Muscle of arm (tissue), 14 donors: ENCODE results near the gene LY86. TPM values are rescaled to one million over a fixed set of nuclear protein-coding genes. Genes with fewer than 3 reads are reported as not detected.

ENCODE experiments used
- DNase-seq: peaks from one replicate; pipeline ENCODE4 v3.0.0-alpha.2; 2013
- long read RNA-seq, 11 donors: transcript quantifications; one replicate each; lab custom pipeline, GENCODE V29; 2026
- polyA plus RNA-seq, 12 donors: library from polyadenylated mRNA; unstranded; fragments of 120-200 nt; gene quantifications; one replicate each; pipeline ENCODE4 v1.2.1, GENCODE V29; 2013; ENCODE audit not compliant: insufficient read length in 12 of 12

Gene LY86
- polyA plus RNA-seq: 1 to 10 TPM in 10 of 12 donors, not detected in 2; 1.7 to 3.6 (median 1.9) TPM
- long read RNA-seq, donor 1, partial matches to known transcripts: 0 of 2 reads
- long read RNA-seq, donor 1, other reads (novel, unspliced or antisense): 0 of 2 reads
- long read RNA-seq, donor 2, partial matches to known transcripts: 0 of 1 reads
- long read RNA-seq, donor 2, other reads (novel, unspliced or antisense): 0 of 1 reads
- long read RNA-seq, donor 3: 0 reads
- long read RNA-seq, donor 4: 0 reads
- long read RNA-seq, donor 5, partial matches to known transcripts: 0 of 1 reads
- long read RNA-seq, donor 5, other reads (novel, unspliced or antisense): 0 of 1 reads
- long read RNA-seq, donor 6: 0 reads
- long read RNA-seq, donor 7, partial matches to known transcripts: 0 of 1 reads
- long read RNA-seq, donor 7, other reads (novel, unspliced or antisense): 0 of 1 reads
- long read RNA-seq, donor 8: 0 reads
- long read RNA-seq, donor 9, partial matches to known transcripts: 0 of 1 reads
- long read RNA-seq, donor 9, other reads (novel, unspliced or antisense): 0 of 1 reads
- long read RNA-seq, donor 10, partial matches to known transcripts: 0 of 2 reads
- long read RNA-seq, donor 10, other reads (novel, unspliced or antisense): 0 of 2 reads
- long read RNA-seq, donor 11, partial matches to known transcripts: 0 of 3 reads
- long read RNA-seq, donor 11, other reads (novel, unspliced or antisense): 0 of 3 reads

DNA sequence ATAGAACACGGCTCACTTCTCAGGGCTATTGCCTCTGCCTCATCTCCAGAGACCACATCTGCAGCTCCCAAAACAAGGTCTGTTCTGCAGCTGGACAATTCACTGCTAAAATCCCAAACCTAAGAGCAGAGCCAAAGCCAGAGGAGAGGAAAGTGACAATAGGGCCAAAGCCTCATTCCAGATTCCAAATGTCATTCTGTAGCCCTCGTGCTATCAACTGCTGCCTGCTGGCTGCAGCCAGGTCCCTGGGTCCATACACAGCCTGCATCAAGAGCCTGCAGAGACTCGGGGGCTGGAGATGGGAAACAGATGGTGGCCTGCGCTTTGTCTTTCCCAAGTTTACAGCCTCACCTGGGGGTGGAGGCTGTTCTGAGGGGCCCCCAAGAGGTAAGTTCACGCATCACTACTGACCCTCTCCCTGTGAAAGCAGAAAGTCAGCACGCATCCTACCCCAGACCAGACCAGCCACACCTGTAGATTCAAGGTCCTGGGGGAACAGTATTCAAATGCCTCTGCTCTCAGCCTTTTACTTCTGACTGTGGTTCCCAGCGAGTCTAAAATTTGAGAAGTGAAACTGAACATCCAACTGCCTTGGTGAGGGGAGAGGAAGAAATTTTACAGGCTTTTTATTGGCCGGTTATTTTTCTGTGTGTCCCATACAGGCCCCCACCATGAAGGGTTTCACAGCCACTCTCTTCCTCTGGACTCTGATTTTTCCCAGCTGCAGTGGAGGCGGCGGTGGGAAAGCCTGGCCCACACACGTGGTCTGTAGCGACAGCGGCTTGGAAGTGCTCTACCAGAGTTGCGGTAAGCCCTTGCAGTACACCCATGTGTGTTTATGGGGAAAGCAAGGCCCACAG is at the start of gene LY86:
LY86 (plus strand) TSS at position 657 of the 860 bp plus-strand sequence; CDS start at position 672, 15 bp downstream.
- peak; percentile 89 for DNase-seq

- no peak for DNase-seq
These were observed 49.5 kb upstream of the LY86 start for GRCh38 chr6:6539036-6539435.

DNA sequence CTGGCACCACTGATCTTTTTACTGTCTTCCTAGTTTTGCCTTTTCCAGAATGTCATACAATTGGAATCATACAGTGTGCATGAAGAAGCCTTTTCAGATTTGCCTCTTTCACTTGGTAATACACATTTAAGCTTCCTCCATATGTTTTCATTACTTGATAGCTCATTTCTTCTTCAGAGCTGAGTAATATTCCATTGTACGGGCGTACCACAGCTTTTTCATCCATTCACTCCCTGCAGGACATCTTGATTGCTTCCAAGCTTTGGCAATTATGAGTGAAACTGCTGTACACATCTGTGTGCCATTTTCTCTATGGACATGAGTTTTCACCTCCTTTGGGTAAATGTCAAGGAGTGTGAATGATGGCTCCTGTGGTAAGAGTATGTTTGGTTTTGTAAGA is 46.2 kb upstream of the LY86 start:
- no peak for DNase-seq

- peak; percentile 17 for DNase-seq
These were observed 45.2 kb upstream of the LY86 start for GRCh38 chr6:6543181-6543879.

DNA sequence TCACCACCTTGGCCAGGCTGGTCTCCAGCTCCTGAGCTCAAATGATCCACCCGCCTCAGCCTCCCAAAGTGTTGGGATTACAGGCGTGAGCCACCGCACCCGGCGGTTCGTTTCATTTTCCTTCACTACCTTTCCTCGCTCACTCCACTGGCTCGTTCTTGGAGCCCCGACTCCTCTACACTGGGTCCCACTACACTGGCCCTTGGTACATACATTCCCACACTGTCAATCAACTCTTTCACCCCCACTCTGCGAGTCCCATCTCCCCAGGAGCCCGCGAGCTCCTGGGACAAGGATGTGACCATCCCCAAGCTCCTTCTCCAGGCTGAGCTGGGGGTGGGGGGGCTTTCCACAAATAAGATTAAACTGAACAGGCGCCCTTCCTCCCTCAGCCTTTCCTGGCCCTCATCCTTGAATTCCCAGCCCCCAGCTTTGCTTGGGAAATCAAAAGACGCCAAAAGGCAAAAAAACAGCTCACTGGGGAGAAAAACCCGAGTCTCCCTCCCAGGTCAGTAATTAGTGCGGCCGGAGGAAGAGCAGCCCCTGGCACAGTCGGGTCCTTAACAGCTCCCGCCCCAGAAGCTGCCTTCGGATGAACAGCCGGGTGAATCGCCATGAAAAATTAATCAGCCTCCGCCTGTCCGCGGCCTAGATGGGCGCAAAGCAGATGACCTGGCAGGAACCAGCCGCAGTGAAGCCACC is 42.8 kb upstream of the LY86 start:
- no peak for DNase-seq

DNA sequence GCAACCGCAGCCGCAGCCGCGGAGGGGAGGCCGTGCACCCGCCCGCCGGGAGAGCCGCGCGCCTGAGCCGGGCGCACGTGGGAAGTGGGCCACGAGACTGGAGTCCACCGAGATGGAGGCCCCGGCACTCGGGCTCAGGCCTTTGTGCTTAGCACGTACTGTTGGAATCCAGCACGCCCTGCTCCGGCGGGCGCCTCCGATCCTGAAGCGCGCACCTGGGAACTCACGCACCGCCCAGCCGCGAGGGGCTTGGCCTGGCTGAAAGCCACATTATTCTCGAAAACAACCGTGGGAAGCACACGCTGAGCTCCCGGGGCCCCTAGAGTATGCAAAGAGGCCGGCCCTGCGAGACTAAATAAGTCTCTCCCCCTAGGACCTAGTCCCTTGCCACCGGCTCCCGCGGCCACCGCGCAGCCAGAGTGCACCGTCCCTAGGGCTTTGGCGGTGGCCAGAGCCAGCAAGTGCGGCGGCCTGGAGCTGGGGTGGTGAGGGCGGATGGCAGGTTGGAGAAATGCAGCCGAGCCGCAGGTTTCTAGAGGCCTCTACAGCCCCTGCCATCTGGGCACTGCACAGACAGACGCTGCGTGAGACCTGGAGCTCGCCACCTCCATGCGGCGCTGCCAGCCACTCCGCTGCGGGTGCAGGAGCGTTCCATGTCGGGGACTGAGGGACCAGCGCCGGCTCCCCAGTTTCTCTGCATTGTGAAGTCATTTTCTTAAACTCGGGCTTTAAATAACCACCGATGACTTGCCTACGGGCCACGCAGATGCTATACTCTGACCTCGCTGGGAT is 42.0 kb upstream of the LY86 start:
- peak; percentile 28 for DNase-seq

DNA sequence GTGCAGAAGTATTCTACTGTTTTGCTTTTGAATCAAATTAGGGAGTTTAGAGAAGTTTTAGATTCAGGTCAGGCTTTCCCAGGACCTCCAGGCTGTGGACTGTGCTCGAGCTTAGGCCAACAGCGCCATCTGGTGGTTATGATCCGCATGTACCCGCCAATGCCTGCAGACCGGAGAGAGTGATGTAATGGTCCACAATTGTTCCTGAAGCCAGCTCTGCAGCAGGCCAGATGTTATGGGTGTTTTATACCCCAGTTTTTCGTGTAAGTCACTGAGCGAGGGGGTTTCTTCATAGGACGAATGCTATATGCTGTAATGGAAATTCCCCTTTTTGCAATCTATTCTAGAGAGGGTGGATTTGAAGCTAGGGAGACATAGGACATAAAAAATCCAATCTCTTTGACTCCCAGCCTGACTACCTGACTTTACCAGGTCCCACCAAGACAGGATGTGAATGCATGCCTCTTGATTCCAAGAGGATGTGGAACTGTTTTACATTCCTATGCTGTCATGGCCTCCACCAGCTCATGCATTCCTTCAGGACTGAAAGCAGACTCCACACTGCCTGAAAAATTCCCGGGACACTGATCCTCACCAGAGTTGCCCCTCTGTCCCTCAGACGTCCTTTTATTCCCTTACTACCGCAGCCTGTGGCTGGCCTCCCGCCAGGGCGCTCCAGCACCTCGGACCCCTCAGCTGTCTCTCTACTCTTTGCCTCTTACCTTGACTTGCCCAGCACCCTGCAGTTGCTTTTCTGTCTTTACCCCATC is 41.2 kb upstream of the LY86 start:
- DNase-seq: peak; percentile 94

DNA sequence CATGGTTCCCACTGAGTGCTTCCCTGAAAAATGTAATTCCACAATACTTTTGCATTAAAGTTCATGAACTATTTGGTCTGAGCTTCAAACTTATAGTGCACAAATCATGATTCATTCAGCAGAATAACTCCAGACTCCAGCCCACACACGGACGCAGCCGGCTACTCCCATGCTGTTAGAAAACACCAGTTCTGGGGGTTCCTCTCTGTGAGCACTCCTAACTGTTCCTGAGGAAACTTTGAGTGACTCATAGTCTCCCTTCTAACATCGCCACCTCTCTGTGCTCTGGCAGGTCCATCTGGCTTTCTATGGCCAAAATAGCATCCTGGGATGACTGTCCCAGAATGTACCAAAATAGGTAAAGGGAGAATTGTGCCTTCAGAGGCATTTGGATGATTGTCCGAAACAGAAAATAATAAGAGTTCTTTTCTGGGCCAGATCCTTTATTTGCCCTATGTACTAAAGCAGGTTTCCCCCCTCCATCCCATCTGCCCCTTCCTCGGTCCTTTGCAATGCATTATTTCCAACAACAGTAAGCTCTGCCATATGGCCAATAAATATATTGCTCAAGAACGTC is 32.3 kb upstream of the LY86 start:
- DNase-seq: no peak

DNA sequence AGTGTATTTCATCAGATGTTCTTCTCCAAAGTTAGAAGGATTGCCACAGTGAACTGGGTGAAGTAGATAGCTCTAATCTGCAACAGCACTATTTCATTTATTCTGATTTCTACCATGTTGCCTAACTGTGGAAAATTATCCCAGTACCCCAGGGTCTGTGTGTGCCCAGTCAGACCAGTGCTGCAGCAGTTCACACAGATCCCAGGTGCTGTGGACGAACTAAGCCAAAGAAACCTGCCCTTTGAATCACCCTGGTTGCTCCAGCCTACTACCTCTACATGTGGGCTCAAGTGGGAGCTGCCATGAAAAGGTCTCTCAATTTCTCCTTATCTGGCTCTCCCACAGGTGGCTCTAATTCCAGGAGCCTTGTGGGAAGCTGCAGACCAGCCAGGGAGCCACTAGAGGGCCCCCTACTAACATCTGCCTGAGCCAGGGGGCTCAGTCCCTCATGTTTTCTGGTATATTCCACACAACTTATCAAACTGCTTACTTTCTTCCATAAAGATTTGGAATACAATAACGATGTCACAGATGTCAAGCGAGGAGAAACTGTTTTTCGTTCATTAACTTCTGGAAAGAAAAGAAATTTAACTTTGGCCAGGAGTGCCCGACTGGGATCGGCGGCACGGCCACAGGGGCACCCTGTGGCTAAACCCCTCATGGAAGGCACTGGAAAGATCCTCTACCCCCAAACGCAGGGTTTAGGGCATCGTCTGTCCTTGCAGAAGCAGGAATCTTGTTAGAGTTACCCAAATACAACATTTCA is 31.6 kb upstream of the LY86 start:
- peak; percentile 46 for DNase-seq

DNA sequence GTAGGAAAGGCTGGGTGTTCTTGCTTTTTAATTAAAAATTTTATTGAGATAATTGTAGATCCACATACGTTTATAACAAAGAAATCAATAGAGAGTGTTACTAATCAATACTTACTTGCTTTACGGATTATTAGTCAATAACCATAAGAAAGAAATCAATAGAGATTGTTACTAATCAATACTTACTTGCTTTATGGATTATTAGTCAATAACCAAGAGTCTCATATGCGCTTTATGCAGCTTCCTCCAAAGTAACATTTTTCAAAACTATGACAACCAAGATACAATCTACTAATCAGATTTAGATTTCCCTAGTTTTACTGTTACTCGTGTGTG is 31.0 kb upstream of the LY86 start:
- DNase-seq: no peak

- no peak for DNase-seq
These were observed 30.6 kb upstream of the LY86 start for GRCh38 chr6:6557886-6558285.

DNA sequence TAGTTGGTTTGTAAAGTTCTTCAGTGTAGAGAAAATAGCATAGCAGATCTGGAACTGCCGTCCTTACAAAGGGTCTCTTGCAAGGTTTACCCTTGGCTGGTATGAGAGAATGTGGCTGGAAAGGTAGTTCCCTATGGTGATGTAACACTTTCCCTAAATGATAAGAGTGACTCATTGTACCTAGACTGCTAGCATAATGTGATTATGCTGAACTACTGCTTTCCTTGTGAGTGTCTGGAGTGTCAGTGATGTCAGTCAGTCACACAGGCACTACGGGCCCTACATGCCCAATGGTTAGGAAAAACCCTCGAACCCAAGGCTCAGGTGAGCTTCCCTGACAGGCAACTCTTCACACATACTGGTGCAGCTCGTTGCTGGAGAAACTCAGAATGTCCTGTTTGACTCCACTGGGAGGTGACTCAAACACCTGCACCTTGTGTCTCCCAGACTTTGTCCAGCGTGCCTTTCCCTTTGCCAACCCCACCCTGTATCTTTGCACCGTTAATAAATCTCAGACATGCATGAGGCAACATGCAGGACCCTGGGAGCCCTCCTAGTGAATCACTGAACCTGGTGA is 28.4 kb upstream of the LY86 start:
- no peak for DNase-seq

DNA sequence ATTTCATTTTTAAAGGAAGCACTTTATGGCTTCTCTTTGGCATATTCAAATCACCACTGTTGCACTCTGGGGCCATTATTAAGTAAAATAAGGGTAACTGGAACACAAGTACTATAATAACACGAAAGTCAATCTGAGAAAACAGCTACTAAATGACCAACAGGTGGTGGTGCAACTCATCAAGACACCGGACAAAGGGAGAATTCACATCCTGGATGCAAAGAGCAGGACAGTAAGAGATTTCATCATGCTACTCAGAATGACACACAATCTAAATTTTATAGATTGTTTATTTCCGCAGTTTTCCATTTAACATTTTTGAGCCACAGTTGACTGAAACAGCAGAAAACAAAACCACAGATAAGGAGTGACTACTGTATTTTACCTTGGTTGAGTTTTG is 27.6 kb upstream of the LY86 start:
- DNase-seq: no peak

GRCh38 chr6:6564154-6564553 is 24.4 kb upstream of the LY86 start:
- DNase-seq: no peak

DNA sequence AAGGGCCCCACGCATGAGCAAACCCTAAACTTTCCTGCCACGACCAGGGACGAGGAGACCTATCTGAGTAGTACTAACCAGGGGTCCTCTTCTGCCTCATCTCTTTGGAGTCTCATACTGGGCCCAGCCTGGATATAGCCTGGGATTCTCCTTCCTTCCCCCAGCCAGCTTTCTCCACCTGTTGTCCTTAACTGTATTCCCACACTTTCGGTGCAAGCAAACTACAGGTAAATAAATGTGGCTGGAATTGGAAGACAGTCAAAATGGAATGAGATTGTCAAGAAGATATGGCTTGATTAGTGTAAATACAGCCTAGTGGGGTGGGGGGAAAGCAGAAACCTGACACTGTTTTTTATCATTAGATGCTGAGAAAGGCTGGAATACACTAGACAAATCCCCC is 23.5 kb upstream of the LY86 start:
- DNase-seq: no peak

DNA sequence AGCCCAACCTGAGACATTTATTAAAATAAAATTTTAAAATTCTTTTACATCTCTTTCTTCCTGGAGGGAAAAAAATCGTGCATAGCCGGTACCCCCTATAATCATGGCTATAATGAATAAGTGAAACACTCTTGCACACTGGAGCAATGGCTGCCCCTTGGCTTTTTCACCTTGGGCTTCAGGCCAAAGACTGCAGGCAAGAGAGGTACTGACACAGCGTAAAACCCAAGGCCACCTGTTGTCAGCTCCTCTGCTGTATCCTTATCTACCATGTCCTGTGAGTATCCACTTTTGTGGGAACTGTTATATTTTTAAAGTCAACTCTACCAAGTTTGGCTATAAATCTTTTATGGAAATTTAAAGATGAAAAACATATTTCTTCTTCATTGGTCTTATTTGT is 23.0 kb upstream of the LY86 start:
- no peak for DNase-seq

GRCh38 chr6:6566766-6567165 is 21.8 kb upstream of the LY86 start:
- no peak for DNase-seq
